ENCODE measurements around the gene CASP14.

The CASP14 gene

DNA sequence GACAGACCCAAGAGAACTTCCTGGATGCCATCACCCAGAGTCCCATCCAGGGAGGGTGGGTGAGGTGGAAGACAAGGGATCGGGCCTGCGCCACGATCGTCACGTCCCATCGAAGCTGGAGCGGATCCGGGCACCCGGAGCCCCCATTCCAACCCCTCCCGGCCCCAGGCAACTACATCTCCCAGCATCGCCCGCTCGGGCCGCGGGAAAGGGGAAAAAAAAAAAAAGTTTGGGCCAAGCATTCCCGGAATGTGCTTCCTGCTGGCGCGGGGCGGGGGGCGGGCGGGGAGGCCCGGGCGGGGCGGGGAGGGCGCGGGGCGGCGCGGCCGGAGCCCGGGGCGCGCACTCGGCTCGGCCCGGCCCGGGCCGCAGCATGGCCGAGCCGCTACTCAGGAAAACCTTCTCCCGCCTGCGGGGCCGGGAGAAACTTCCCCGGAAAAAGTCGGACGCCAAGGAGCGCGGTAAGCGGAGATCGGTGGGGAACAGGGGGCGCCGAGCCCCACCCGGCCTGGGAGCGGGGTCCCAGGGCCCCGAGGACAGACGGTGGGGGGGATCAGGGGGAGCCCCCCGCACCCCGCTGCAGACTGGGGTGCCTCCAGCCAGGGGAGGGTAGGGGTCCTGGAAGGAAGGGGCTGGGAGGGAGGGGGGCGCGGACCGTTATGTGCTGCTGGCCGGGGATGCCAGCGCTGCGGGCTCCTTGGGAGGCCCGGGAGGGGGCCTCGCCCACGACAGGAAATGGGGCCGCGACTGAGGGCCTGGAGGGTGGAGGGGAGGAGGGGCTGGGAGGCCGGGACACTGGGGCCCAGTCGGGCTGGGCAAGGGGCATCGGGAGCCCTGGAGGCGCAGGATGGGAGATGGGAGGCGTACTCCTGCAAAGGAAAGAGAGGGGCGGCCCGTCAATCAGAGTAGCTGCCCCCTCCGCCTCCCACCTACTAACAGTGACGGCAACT, 58.1 kb downstream of the CASP14 start, which contains the start of gene SYDE1:
Gene SYDE1 (plus strand): TSS at position 341 of the 950 bp plus-strand sequence. CDS start 33 bp downstream, at position 374.
- no peak for TF ChIP-seq TAF1 (IDR thresholded peaks at IDR 0.05; ENCODE audit: borderline replicate concordance, insufficient read depth, low read length)
- peak; percentile 46 for TF ChIP-seq POLR2AphosphoS5 (IDR thresholded peaks at IDR 0.05; ENCODE audit: low read depth, low read length)
